ENCODE data around the gene MAIP1. TPM values are rescaled to one million over a fixed set of nuclear protein-coding genes. Genes with fewer than 3 reads are reported as not detected.

The MAIP1 gene
- total and polyA plus RNA-seq, 9 of the 15 experiments (the other 6 are each of a cell fraction or from before 2014, with no cell fraction given), result 3.6 to 30.0 (median 24.5) TPM

DNA sequence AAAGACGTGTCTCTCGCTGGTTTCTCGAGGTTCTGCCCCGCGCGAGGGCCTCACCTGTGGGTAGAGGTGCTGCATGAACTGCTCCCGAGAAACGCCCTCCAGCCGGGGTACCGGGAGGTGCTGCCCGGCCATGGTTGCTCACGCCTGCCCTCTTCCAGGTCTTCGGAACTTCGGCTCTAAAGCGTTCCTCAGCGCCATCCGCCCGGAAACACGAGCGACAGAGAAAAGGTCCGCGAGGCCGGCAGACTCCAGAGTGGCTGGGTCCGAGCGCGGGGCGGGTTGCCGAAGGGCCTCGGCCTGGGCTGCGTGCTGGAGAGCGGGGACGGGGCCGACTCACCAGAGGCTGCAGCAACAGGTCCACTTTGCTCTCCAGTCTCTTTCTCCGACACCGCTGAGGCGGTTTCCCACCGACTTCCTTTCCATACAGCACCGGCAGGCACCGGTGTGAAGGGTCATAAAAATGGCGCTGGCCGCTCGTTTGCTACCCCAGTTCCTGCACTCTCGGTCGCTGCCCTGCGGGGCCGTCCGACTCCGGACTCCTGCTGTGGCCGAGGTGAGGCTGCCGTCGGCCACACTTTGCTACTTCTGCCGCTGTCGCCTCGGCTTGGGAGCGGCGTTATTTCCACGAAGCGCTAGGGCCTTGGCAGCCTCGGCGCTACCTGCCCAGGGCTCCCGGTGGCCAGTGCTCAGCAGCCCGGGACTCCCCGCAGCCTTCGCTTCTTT lies at the start of gene MAIP1, which contains the start of gene TYW5 (continued):
- TF ChIP-seq, protein P1, sequence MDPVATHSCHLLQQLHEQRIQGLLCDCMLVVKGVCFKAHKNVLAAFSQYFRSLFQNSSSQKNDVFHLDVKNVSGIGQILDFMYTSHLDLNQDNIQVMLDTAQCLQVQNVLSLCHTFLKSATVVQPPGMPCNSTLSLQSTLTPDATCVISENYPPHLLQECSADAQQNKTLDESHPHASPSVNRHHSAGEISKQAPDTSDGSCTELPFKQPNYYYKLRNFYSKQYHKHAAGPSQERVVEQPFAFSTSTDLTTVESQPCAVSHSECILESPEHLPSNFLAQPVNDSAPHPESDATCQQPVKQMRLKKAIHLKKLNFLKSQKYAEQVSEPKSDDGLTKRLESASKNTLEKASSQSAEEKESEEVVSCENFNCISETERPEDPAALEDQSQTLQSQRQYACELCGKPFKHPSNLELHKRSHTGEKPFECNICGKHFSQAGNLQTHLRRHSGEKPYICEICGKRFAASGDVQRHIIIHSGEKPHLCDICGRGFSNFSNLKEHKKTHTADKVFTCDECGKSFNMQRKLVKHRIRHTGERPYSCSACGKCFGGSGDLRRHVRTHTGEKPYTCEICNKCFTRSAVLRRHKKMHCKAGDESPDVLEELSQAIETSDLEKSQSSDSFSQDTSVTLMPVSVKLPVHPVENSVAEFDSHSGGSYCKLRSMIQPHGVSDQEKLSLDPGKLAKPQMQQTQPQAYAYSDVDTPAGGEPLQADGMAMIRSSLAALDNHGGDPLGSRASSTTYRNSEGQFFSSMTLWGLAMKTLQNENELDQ (CRISPR knock-in tag; IDR thresholded peaks at IDR 0.05; ENCODE audit: borderline replicate concordance), result no peak
- TF ChIP-seq, protein P2, sequence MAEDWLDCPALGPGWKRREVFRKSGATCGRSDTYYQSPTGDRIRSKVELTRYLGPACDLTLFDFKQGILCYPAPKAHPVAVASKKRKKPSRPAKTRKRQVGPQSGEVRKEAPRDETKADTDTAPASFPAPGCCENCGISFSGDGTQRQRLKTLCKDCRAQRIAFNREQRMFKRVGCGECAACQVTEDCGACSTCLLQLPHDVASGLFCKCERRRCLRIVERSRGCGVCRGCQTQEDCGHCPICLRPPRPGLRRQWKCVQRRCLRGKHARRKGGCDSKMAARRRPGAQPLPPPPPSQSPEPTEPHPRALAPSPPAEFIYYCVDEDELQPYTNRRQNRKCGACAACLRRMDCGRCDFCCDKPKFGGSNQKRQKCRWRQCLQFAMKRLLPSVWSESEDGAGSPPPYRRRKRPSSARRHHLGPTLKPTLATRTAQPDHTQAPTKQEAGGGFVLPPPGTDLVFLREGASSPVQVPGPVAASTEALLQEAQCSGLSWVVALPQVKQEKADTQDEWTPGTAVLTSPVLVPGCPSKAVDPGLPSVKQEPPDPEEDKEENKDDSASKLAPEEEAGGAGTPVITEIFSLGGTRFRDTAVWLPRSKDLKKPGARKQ (CRISPR knock-in tag; IDR thresholded peaks at IDR 0.05), result no peak
- TF ChIP-seq NFXL1 (CRISPR knock-in tag; IDR thresholded peaks at IDR 0.05) (no peak), RB1 (IDR thresholded peaks at IDR 0.05; ENCODE audit: low read depth) (0 out of 2 replicates have a peak, but pooled peaks have one; percentile 30), SMARCB1 (IDR thresholded peaks at IDR 0.05; ENCODE audit: insufficient read length, low read depth) (no peak), ZNF347 (CRISPR knock-in tag; IDR thresholded peaks at IDR 0.05; ENCODE audit: low read depth) (no peak), ZNF282 (CRISPR knock-in tag; IDR thresholded peaks at IDR 0.05) (no peak), RBM39 (optimal IDR thresholded peaks at IDR 0.05; ENCODE audit: low read depth, low read length) (no peak), PHF8 (IDR thresholded peaks at IDR 0.05; ENCODE audit: borderline replicate concordance, low read length) (peak; percentile 80; the same call in 1 of the 2 replicates), CBX2 (IDR thresholded peaks at IDR 0.05; ENCODE audit: insufficient read depth, low read length, poor library complexity, severe bottlenecking) (no peak), ZNF24 (IDR thresholded peaks at IDR 0.05) (no peak), ZFP30 (CRISPR knock-in tag; IDR thresholded peaks at IDR 0.05; ENCODE audit: borderline replicate concordance) (no peak)
- TF ChIP-seq, protein P3, sequence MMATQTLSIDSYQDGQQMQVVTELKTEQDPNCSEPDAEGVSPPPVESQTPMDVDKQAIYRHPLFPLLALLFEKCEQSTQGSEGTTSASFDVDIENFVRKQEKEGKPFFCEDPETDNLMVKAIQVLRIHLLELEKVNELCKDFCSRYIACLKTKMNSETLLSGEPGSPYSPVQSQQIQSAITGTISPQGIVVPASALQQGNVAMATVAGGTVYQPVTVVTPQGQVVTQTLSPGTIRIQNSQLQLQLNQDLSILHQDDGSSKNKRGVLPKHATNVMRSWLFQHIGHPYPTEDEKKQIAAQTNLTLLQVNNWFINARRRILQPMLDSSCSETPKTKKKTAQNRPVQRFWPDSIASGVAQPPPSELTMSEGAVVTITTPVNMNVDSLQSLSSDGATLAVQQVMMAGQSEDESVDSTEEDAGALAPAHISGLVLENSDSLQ (IDR thresholded peaks at IDR 0.05), result peak; percentile 34; the same call in 1 of the 2 replicates
- TF ChIP-seq, protein P4, sequence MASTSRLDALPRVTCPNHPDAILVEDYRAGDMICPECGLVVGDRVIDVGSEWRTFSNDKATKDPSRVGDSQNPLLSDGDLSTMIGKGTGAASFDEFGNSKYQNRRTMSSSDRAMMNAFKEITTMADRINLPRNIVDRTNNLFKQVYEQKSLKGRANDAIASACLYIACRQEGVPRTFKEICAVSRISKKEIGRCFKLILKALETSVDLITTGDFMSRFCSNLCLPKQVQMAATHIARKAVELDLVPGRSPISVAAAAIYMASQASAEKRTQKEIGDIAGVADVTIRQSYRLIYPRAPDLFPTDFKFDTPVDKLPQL (IDR thresholded peaks at IDR 0.05; ENCODE audit: extremely low read depth, insufficient read length), result no peak
- TF ChIP-seq, protein P5, sequence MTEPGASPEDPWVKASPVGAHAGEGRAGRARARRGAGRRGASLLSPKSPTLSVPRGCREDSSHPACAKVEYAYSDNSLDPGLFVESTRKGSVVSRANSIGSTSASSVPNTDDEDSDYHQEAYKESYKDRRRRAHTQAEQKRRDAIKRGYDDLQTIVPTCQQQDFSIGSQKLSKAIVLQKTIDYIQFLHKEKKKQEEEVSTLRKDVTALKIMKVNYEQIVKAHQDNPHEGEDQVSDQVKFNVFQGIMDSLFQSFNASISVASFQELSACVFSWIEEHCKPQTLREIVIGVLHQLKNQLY (CRISPR knock-in tag; conservative IDR thresholded peaks at IDR 0.05), result no peak
- TF ChIP-seq, protein P6, sequence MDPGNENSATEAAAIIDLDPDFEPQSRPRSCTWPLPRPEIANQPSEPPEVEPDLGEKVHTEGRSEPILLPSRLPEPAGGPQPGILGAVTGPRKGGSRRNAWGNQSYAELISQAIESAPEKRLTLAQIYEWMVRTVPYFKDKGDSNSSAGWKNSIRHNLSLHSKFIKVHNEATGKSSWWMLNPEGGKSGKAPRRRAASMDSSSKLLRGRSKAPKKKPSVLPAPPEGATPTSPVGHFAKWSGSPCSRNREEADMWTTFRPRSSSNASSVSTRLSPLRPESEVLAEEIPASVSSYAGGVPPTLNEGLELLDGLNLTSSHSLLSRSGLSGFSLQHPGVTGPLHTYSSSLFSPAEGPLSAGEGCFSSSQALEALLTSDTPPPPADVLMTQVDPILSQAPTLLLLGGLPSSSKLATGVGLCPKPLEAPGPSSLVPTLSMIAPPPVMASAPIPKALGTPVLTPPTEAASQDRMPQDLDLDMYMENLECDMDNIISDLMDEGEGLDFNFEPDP (CRISPR knock-in tag; IDR thresholded peaks at IDR 0.05), result no peak

Data from K562 (cell line).